OCI-LY7 (cell line): Measurements from ENCODE around the gene C2orf72.

Experiments used
- CTCF ChIP-seq: fragments of 200-600 bp; sonication (generic); conservative IDR thresholded peaks from 2 replicates; pipeline ENCODE4 v1.5.1; 2014; ENCODE audit warnings: mild to moderate bottlenecking, antibody characterized with exemption, low read length, moderate library complexity, mixed read lengths
- EZH2phosphoT487 ChIP-seq: fragments of 200-600 bp; sonication (generic); IDR thresholded peaks from 2 replicates; pipeline ENCODE4 v1.6.1; 2018; ENCODE audit warnings: low read depth, borderline replicate concordance, mild to moderate bottlenecking, mixed run types, antibody characterized with exemption, low read length, moderate library complexity, mixed read lengths

- no peak for TF ChIP-seq CTCF
- no peak for TF ChIP-seq EZH2phosphoT487
Observed at GRCh38 chr2:231037202-231037730, at the start of gene C2orf72.
